HG03045 (cell line): ENCODE measurements around the gene TBC1D2B.
"Not testable (repeated sequence)": the region's sequence is repeated elsewhere in the genome, so short reads cannot be mapped to it uniquely, and the experiment has no call there.

ENCODE experiments used
- ATAC-seq: cut with Tn5 transposase; IDR thresholded peaks from one replicate; pipeline ENCODE4 v1.9.1; 2021; ENCODE audit warnings: mild to moderate bottlenecking, moderate library complexity; ENCODE audit not compliant: unreplicated experiment

TBC1D2B gene

GRCh38 chr15:77992356-77993222, 84.9 kb downstream of the TBC1D2B start:
- no peak for ATAC-seq

GRCh38 chr15:77991658-77992201, 85.8 kb downstream of the TBC1D2B start:
- not testable (repeated sequence) for ATAC-seq

DNA sequence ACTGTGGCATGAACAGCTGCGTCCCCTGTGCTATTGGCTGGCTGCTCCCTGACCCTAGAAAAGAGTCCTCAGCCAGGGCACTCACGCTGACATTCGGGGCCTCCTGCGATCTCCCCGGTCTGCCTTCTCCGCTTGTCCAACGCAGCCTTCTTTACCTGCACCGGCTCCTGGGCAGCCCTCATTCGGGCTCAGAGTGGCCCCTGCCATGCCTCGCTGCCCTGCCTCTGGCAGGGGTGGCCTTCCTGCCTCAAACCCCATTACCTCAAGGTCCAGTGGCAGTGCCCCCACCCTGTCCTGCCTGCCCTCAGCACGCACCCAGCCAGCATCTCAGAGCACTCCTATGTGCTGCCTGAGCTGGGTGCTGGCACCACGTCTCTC, 86.5 kb downstream of the TBC1D2B start:
- ATAC-seq = no peak

GRCh38 chr15:77989296-77990143, 88.0 kb downstream of the TBC1D2B start:
- ATAC-seq = no peak

DNA sequence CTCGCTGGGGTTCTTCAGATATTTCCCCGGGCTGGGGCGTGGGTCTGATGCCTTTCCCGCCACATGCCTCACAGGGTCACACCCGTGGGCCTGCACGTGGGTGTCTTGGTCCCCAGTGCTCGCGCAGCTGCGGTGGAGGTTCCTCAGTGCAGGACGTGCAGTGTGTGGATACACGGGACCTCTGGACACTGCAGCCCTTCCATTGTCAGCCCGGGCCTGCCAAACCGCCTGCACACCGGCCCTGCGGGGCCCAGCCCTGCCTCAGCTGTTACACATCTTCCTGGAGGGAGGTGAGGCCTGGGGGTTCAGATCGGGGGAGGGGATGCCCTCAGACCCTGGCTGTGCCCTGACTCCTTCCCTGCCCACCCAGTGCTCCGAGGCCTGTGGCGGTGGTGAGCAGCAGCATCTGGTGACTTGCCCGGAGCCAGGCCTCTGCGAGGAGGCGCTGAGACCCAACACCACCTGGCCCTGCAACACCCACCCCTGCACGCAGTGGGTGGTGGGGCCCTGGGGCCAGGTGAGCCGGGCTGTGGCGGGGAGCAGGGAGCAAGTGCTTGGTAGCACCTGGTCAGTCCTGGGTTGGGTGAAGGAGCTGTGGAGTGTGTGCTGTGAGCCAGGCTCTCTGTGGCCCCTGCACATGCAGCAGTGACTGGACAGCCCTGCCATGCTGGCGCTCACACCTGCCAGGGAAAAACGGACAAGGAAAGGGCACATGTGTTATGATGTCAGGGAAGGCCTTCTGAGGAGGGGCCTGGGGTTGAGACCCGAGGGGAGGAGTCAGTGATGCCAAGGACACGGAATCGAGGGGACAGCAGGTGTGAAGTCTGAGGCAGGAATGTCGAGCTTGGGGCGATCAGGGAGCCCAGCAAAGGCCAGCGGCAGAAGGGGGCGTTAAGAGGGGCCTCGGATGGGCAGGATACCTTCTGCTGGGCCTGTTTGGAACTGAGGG, 88.9 kb downstream of the TBC1D2B start:
- no peak for ATAC-seq

DNA sequence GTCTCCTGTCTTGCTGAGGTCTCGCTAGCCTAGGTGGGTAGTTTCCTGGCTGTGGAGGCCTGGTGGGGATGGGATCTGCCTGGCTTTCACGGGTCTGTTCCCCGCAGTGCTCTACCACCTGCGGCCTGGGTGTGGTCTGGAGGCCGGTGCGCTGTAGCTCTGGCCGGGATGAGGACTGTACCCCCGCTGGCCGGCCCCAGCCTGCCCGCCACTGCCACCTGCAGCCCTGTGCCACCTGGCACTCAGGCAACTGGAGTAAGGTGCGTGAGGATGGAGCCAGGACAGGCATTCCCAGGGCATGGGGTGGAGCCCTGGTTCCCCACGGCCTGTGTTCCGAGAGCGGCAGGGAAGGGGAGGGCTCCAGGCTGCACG, 89.8 kb downstream of the TBC1D2B start:
- not testable (repeated sequence) for ATAC-seq

DNA sequence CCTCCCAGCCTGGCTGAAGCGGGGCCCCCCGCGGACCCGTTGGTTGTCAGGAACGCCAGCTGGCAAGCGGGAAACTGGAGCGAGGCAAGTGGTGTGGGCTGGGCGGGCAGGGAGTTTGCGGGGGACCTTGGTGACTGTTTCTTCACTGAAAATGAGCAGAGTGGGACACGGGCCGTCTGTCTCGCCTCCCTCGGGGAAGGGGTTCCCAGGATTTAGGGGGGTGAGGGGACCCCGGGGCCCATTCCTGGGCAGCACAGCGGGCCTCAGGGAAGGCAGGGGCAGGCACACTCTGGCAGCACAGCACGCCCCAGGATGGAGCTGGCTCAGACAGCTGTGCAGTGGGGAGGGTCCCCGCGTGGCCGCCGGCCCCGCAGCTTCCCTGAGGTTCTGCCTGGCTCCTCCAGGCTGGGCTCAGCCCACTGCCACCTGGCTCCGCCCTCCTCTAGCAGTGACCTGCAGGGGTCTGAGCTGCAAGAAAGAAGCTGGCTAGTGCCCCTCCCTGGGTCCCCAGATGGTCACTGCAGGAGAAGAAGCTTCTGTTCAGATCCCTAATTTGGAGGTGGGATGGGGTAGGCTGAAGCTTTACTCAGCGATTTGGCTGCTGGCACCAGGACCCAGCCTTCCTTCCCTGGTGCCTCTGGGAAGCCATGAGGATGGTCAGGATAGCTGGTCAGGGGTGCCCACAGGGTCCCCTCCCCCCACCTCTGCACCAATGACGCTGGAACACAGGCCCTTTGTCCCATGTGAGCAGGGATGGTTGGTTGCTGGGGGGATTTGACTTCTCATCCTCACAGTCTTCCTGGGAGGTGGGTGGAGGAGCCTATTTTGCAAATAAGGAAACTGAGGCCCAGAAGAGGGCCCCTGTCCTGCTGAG, 90.4 kb downstream of the TBC1D2B start:
- ATAC-seq = no peak

GRCh38 chr15:77985931-77986480, 91.5 kb downstream of the TBC1D2B start:
- no peak for ATAC-seq

DNA sequence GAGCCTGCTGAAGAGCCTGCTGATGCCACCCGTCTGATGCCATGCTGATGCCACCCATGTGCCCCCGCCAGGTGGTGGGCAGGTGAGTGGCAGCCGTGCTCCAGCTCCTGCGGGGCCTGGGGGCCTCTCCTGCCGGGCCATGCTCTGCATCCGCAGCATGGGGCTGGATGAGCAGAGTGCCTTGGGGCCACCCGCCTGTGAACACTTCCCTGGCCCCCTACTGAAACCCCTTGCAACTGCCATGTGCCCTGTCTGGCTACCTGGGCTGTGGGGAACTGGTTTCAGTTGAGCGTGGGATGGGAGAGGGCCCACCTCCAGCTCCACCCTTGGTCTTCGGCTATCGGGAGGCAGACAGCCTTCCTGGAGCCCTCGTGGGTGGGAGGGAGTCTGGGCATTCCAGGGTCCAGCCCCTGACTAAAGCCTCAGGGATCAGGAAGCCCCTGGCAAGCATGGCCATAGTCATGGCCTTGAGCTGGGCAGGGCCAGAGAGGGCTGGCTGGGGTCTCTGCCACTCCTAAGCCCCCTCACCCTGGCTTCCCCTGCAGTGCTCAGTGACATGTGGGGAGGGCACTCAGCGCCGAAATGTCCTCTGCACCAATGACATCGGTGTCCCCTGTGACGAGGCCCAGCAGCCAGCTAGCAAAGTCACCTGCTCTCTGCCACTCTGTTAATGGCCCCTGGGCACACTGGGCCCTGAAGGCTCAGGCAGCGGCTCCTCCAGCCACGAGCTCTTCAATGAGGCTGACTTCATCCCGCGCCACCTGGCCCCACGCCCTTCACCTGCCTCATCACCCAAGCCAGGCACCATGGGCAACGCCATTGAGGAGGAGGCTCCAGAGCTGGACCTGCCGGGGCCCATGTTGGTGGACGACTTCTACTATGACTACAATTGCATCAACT, 92.2 kb downstream of the TBC1D2B start:
- ATAC-seq = no peak

- ATAC-seq = no peak
Measured at GRCh38 chr15:77984446-77984861, 93.1 kb downstream of the TBC1D2B start.

- no peak for ATAC-seq
Measured at GRCh38 chr15:77983708-77984445, 93.6 kb downstream of the TBC1D2B start.

GRCh38 chr15:77983091-77983707, 94.3 kb downstream of the TBC1D2B start:
- no peak for ATAC-seq

- no peak for ATAC-seq
Measured at GRCh38 chr15:77982127-77982490, 95.4 kb downstream of the TBC1D2B start.

DNA sequence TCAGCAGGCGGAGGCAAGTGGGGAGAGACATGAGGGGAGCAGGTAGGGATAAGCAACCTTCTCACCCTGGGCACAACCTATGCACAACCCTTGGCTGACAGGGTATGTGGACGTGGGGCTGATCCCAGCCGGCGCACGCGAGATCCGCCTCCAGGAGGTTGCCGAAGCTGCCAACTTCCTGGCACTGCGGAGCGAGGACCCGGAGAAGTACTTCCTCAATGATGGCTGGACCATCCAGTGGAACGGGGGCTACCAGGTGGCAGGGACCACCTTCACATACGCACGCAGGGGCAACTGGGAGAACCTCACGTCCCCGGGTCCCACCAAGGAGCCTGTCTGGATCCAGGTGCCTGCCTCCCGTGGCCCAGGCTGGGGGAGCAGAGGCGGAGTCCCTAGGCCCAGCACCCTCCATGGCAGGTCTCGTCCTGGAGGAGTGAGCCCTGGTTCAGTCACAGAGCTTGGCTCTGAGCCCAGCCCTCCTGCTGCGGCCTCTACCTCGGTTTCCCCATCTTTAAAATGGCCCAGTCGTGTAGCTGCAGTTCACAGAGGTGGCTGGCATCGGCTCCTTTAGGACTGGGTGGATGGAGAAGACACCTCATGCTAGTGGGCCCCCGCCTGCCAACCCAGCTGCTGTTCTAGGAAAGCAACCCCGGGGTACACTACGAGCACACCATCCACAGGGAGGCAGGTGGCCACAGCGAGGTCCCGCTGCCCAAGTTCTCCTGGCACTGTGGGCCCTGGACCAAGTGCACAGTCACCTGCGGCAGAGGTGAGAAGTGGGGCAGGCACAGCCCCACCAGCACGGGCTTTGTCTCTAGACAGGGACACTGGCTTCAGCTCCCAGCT, 96.0 kb downstream of the TBC1D2B start:
- ATAC-seq = no peak

DNA sequence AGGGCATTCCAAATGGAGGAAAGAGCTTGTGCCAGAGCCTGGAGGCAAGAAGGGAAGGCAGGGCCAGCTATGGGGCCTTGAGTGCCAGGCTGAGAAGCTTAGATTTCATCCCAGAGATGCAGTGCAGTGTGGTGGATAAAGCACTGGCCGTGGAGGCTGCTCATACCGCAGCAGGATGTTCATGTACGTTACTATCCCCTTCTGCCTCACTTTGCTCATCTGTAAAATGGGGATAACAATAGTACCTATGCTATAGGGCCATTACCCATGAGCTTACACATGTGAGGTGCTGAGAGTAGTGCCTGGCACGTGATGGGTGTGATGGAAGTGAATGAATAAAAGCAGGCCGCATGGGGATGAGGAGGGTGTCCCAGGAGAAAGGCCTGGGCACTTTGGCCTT, 96.8 kb downstream of the TBC1D2B start:
- not testable (repeated sequence) for ATAC-seq

DNA sequence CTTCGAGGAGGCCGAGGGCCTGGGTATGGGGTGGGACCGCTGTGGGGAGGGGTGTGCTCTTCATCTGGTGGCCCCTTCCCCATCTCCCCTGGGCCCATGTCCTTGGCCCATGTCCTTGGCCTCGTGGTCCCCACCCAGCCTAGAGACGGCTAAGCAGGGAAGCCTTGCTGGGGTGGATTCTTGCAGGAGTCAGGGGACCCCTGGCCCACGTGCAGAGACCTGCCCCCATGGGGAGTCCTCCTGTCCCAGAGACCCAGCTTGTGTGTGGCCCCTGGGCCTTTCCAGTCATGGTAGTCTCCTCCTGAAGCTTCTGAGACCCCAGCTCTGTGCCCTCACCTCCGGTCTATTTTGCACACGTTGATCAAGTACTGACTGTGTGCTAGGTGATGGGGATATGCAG, 97.4 kb downstream of the TBC1D2B start:
- no peak for ATAC-seq
